Measurements from ENCODE around the gene DPEP1.
"Not testable (repeated sequence)": the region's sequence is repeated elsewhere in the genome, so short reads cannot be mapped to it uniquely, and the experiment has no call there.

Gene DPEP1

DNA sequence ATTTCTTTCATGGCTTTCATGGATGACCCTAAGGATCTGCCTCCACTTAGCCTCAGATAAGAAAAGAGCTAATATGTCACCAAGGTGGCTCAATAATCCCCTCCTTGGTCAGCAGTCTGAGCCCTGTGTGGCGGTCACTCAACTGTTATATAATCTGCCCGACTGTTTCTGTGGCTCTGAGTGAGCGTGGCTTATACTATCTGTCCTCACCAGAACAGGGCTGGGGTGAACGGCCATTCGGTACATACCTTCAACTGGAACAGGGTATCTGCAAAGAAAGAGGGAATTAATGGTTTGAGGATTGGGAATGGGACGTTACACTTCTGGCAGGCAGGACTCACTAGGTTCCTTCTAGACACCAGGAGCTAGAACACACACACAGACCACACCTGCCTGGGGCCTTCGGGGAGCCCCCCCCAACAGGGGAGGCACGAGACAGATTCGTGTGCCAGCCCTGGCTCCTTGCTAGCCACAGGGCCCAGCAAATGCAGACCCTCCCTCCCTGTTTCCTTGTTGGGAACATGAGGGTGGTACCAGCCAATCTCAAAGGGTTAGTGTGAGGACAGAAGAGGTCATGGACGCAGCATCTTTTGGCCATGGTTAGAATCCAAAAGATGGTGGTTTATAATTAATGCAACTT is 40.3 kb downstream of the DPEP1 start:
- no peak for DNase-seq (ENCODE audit: low spot score)

DNA sequence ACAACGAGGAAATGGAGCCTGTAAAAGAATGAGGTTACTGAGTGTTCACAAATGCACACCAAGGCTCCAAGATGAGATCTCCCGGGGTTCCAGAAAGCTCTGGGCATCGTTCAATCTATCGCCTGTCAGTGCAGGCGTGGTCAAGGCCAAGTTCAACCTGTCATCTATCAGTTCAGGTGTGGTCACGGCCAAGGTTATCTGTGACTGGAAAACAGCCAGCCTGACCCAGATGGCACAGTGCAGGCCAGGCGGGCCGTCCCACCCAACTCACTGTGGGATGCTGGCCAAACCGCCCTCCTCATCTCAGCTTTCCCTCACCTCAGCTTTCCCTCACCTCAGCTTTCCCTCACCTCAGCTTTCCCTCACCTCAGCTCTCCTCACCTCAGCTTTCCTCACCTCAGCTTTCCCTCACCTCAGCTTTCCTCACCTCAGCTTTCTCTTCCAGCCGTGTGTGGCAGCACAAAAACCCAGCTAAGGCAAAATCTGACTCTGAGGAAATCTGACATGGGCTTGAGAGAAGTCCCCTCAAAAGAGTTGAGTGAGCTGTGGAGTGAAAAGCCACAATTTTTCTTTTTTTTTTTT is 41.7 kb downstream of the DPEP1 start:
- no peak for DNase-seq (ENCODE audit: low spot score)

DNA sequence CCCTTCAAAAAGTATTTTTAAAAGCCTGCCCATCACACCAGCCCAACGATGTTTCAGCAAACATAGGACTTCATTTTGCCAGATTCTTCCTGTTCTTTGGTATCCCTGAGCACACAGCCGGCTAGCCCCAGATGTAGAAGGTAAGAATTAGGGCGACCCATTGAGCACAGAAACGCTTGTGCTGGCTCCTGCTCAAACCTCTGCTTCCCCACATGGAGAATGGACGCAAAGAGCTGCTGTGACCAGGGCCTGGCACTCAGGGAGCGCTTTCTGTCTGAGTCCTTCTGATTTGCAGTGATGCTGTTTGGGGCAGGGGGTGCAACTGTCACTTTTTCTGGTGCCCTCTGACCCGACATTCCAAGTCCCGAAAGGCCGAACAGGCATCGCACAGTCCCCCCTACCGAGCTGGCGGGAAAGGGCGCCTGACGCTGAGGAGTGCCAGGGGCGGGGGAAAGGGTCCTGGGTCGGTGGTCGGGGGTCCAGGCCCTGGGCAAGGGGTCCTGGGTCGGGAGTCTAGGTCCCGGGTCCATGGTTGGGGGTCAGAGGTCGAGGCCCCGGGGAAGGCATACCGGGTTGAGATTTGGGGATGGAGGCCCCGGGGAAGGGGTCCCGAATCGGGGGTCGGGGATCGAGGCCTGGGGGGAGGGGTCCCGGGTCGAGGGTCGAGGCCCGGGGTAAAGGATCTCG is 43.1 kb downstream of the DPEP1 start:
- no peak for DNase-seq (ENCODE audit: low spot score)

DNA sequence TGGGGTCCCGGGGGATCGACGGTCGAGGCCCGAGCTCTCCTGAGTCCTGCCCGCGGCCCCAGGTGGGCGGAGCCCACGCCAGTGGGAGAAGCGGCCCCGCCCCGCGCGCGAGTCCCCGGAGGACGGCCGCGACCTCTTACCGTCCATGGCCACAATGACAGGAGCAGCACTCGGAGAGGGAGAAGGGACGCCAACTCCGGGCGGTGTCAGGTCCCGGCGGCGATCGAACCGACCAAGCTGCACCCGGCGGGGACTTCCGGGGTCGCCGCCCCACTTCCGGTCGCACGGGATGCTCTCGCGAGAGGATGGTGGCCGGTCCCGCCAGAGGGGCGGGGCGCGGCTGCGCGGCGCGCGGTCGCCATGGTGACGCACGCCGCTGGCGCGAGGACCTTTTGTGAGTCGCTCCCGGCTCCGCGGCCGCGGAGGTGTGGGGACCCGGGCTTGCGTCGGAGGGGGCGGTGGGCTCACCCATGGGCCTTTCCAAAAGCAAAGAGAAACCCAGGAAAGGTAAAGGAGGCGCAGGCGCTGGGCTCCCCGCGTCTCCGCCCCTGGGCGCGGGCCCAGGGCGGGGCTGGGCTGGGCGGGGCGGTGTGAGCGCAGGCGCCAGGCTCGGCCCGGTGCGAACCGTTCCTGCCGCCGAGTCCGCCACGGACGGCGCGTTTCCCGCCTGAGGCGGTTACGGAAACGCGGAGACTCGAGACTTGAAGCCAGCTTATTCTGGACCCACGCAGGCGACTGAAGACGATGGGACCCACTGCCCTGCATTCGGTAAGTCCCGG is 44.2 kb downstream of the DPEP1 start, which contains the start of the genes CHMP1A and SPATA33:
CHMP1A (minus strand) TSS at position 267 of the 779 bp plus-strand sequence; CDS start at position 147, 120 bp downstream.
SPATA33 (plus strand) TSS at position 395 of the 779 bp plus-strand sequence; CDS start at position 471, 76 bp downstream.
- DNase-seq (ENCODE audit: low spot score), result peak; percentile 99

DNA sequence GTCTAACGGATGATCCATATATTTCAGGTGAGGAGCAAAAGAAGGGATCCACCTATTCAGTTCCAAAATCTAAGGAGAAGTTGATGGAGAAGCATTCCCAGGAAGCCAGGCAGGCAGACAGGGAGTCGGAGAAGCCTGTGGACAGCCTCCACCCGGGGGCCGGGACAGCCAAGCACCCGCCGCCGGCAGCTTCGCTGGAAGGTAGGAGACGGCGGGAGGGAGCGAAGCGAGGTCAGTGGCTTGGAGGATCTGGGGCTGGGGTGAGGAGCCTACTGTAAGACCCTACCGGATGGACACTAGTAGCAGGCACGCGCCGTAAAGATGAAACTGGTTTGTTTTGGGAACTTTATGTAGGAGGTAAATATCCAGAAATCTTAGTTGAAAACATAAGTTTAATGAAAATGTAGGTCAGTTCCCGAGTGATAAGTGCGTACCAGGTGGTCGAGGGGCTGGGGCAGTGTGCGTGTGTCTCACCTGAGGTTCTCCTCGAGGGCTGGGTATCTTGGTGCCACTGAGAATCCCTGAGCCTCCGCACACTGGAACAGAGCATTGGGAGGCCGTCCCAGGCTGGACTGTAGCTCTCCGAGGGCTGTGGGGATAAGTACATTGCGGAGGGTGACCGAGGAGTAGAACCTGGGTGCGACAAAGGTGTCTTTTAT is 44.9 kb downstream of the DPEP1 start:
- DNase-seq (ENCODE audit: low spot score), result peak; percentile 46

DNA sequence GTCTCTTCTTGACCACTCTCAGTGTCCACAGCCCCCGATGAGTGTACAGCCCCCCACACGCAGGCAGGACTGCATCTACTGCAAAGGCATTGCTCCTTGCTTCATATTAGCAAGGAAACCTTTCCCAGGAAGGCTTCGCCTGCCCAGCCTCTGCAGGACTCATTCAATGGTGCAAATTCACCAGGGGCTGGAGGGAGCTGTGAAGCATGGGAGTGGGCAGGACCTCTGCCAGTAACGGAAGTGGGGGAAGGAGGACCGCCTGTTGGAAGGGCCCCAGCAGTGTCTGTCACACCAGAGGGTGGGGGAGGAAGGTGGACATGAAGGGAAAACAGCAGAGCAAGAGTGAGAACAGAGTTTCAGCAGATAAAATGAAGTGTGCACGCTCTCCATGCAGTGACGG is 46.7 kb downstream of the DPEP1 start:
- DNase-seq (ENCODE audit: low spot score), result no peak

DNA sequence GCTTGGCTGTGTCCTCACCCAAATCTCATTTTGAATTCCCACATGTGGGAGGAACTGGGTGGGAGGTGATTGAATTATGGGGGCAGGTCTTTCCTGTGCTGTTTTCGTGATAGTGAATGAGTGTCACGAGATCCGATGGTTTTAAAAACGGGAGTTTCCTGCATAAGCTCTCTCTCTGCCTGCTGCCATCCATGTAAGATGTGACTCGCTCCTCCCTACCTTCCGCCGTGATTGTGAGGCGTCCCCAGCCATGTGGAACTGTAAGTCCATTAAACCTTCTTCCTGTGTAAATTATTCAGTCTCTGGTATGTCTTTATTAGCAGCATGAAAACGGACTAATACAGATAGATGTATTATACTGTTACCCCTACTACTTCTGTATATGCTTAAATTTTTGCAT is 47.8 kb downstream of the DPEP1 start:
- no peak for DNase-seq (ENCODE audit: low spot score)

DNA sequence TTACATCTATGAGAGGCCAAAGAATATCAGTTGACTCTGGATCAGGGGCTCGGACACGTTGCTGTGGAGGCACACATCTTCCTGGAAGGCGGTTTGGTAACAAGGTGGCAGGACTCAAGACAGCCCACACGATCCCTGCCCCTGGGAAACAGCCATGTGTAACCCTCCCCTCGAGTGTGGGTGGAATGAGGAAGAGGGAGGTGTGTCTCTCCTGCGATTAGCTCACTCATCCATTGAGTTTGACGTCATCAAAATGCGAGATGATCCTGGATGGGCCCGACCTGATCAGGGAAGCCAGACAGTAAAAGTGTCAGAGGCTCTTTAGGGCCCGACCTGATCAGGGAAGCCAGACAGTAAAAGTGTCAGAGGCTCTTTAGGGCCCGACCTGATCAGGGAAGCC is 50.8 kb downstream of the DPEP1 start:
- DNase-seq (ENCODE audit: low spot score), result not testable (repeated sequence)

DNA sequence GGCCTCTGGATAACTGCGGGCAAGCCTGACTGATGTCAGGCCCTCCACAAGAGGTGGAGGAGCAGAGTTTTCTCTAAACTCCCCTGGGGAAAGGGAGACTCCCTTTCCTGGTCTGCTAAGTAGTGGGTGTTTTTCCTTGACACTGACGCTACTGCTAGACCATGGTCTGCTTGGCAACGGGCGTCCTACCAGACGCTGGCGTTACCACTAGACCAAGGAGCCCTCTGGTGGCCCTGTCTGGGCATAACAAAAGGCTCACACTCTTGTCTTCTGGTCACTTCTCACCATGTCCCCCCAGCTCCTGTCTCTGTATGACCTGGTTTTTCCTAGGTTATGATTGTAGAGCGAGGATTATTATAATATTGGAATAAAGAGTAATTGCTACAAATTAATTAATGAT is 53.6 kb downstream of the DPEP1 start:
- DNase-seq (ENCODE audit: low spot score), result not testable (repeated sequence)

DNA sequence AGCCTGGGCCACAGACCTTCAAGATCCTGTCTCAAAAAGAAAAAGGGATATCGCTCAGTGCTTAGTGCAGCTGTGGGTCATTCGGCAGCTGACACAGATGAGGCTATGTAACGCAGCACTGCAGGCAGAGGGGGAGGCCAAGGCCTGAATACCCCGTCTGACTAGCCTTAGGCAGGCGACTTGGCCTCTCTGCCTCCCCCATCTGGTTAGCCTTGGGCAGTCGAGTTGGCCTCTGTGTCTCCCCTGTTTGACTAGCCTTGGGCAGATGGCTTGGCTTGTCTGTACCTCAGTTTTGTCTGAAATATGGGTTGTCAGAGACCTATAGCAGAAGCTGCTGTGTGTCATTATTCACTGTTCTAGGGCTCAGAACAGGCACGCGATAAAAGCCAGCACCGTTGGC is 54.2 kb downstream of the DPEP1 start:
- DNase-seq (ENCODE audit: low spot score), result no peak

DNA sequence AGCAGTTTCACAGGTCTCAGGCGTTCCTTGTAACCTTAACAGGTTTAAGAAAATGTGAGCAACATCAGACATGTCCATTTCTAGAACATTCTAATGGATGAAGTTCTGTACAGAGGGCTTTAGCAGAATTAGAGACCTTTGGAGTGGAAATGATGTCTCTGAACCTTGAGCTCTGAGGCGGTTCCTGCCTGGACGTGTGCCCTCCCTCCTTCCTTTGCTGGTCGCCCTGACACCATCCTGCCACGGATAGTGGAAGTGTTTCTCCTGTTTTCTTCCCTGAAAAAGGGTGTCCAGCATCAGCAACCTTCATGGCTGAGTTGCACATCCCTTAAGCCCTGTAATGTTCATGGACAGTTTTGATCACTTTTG is 55.3 kb downstream of the DPEP1 start:
- DNase-seq (ENCODE audit: low spot score), result no peak

DNA sequence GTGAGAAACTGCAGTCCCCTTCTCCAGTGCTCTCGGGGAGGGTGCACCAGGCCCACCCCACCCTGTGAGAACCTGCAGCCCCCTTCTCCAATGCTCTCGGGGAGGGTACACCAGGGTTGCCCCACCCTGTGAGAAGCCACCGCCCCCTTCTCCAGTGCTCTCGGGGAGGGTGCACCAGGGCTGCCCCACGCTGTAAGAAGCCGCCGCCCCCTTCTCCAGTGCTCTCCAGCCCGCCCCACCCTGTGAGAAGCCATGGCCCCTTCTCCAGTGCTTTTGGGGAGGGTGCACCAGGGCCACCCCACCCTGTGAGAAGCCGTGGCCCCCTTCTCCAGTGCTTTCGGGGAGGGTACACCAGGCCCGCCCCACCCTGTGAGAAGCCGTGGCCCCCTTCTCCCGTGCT is 56.3 kb downstream of the DPEP1 start:
- DNase-seq (ENCODE audit: low spot score), result no peak

DNA sequence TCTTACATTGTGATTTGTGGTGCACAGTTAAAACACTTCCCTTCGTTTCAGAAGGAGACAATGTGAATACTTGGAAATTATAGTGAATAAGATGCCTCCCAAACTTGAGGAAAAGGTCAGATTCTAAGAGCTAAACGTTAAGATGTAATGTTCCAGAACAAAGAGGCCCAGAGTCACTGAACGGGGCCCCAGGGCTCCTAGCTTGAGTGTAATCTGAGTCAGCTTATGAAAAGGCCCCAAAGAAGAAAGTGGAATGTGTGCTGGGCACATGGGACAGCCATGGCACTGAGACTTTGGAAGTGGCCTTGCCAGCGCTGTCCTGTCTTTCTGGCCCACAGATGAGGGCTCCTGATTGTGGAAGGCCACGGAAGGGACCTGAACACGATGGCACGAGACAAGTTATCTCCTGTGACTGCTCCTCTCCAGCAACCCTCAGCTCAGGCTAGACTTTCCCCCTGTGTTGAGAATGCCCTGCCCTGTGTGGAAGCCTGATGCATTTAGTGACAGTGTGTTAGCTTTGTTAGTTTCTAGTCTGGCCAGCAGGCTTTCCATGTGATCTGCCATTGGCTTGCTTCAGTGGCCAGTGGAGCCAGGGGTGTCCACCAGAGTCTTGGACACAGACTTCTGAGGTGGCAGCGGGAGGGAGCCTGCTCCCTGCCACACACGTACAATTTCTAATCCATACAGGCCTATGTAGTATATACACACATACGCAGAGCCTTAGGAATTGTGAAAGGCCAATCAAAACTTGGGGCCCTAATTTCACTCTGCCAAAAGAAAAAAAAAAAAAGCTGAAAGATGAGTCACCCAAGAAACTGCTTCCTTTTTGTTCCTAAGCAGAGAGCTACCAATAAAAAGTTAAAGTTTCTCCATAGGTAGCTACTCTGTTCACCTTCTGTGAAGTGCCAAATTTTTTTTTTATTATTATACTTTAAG is 57.3 kb downstream of the DPEP1 start:
- peak; percentile 51 for DNase-seq (ENCODE audit: low spot score)

DNA sequence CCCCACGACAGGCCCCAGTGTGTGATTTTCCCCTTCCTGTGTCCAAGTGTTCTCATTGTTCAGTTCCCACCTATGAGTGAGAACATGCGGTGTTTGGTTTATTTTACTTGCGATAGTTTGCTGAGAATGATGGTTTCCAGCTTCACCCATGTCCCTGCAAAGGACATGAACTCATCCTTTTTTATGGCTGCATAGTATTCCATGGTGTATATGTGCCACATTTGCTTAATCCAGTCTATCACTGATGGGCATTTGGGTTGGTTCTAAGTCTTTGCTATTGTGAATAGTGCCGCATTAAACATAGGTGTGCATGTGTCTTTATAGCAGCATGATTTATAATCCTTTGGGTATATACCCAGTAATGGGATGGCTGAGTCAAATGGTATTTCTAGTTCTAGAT is 58.1 kb downstream of the DPEP1 start:
- DNase-seq (ENCODE audit: low spot score), result not testable (repeated sequence)

DNA sequence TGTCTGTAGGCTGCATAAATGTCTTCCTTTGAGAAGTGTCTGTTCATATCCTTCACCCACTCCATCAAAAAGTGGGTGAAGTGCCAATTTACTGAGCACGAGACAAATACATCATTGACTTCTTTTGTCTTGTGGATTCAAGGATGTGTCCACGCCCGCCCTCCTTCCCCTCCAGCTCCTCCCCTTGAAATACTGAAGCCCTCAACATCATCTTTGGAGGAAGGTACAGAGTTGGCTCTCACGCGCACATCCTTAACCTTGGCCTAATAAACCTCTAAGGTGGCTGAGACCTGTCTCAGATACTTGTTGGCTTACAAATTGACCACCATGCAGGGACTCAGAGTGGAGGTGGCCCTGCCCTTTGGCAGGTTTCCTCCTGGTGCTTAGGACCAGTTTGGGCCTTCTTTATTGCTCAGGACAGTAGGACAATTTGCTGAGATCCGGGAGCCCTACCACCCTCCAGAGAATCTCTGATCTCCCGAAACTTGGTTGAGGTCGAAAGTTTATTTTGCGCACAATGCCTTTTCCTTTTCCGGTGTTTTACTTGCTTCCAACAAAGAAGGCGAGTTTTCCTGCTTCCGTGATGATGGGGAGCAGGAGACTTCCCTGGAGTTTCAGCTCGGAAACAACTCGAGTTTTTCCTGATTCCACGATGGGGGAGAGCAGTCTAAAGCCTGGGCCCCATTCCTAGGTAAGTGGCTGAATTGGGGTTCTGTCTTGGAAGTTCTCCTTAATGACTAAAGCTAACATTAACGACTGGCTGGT is 58.9 kb downstream of the DPEP1 start:
- DNase-seq (ENCODE audit: low spot score), result no peak

DNA sequence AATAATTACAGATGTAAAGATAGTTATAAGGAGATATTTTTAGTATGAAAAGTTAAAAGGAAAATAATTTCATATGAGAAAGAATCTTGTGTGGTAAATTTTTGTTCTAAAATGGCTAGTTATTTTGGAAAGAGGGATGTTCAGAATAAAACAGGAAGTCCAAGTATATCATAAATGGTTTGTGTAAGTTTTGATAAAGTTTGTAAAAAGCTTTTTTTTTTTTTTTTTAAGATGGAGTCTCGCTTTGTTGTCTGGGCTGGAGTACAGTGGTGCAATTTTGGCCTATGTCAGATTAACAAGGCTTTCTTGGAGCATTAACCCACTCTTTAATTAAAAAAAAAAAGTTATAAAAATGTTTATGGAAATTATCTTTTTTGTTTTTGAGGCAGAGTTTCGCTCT is 64.8 kb downstream of the DPEP1 start:
- no peak for DNase-seq (ENCODE audit: low spot score)

DNA sequence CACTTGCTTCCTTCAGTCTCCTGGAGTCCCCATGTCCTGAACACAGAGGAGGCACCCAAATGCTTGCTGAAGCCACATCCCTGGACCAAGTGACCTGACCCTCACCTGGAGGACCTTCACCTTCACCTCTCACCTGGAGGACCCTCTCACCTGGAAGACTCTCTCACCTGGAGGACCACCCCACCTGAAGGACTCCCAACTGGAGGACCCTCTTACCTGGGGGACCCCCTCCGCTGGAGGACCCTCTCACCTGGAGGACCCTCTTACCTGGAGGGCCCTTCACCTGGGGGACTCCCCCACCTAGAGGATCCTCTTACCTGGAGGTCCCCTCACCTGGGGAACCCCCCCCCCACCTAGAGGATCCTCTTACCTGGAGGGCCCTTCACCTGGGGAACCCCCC is 72.5 kb downstream of the DPEP1 start:
- no peak for DNase-seq (ENCODE audit: low spot score)

DNA sequence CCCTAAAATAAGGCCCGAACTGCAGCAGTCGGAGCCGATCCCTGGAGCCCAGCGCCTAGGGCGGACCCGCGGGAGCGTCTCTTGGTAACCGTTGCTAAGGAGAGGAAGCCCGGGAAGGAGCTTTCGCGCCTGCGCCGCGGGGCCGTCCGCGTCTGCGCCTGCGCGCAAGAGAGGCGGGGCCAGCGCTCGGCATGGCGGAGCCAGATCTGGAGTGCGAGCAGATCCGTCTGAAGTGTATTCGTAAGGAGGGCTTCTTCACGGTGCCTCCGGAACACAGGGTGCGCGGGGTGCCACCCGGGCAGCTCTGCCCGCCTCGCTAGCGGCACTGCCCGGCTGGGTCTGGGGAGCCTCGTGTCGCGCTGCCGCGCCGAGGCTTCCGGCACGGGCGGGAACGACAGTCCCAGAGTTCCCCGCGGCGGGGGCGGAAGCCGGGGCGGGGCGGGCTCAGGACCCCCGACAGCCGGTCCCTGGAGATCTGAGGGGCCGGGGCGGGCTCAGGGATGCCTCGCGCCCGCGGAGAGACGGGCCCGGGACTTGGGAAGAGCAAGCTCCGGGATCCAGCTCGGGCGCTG is 73.2 kb downstream of the DPEP1 start, which contains the start of gene CDK10:
CDK10 (plus strand) TSS at position 170 of the 572 bp plus-strand sequence; CDS start at position 192, 22 bp downstream.
- DNase-seq (ENCODE audit: low spot score), result peak; percentile 100

DNA sequence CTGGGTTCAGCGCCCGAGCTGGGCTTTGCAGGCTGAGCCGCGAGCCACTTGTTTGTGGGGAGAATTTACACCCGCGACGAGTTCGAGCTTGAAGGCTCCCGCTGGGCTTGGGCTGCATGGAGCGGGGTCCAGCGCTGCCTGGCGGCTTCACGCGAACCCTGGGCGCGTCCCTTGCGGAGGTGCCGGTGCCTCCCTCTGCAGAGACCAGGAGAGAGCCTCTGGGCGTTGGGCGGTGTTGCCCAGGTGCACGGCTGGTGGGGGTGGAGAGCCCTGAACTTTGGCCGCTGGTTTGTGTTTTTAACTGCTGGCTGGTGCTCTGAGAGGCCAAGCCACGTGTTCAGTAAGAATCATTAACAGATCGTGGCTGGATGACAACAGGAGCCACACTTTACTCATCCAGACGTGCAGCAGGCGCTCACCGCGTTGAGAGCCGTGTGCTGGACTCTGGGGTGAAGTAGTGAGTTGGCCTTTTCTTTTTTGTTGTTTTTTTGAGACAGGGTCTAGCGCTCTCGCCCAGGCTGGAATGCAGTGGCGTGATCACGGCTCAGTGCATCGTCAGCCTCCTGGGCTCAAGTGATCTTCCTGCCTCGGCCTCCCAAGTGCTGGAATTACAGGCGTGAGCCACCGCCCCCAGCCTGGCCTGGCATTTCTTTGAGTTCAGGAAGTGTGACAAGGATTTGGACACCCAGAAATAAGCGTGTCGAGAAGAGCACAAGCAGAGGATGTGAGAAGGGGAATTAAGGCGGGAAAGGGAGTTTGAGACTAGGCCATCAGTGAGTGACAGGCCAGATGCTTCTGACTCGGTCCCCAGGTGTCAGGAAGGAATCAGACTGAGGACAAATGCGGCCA is 73.9 kb downstream of the DPEP1 start:
- DNase-seq (ENCODE audit: low spot score), result peak; percentile 39
